Ovary (tissue), 3 donors: ENCODE data around the gene NME2.
"Not testable (repeated sequence)": the region's sequence is repeated elsewhere in the genome, so short reads cannot be mapped to it uniquely, and the experiment has no call there.

Experiments used
- CTCF ChIP-seq, 3 donors: fragments of 450-650 bp in 2 of 3; fragments of 200-600 bp in 1 of 3; IDR thresholded peaks; one replicate each; pipeline versions ENCODE4 v1.5.1 to v1.8.0; 2016 to 2022; ENCODE audit warnings: antibody characterized with exemption in 3 of 3, mild to moderate bottlenecking in 1 of 3
- EP300 ChIP-seq: sonication (generic); formaldehyde crosslinking; IDR thresholded peaks from one replicate; pipeline ENCODE4 v1.6.1; 2017; ENCODE audit warnings: antibody characterized with exemption
- donor health status: DM: no; HTN: no; CAD: no.

- not testable (repeated sequence) for TF ChIP-seq CTCF (IDR thresholded peaks at IDR 0.05); EP300
These were observed 43.6 kb upstream of the NME2 start for GRCh38 chr17:51122473-51123115.
